Loucy (cell line): ENCODE results near the gene CSNK1G3.

Source experiments
- CTCF ChIP-seq: fragments of 200-600 bp; sonication (generic); conservative IDR thresholded peaks from 2 replicates; pipeline ENCODE4 v1.5.1; 2014; ENCODE audit warnings: mild to moderate bottlenecking, antibody characterized with exemption, low read length
- EZH2phosphoT487 ChIP-seq: fragments of 200-600 bp; IDR thresholded peaks from 2 replicates; pipeline ENCODE4 v1.6.1; 2018; ENCODE audit warnings: antibody characterized with exemption, mild to moderate bottlenecking, moderate library complexity, borderline replicate concordance

DNA sequence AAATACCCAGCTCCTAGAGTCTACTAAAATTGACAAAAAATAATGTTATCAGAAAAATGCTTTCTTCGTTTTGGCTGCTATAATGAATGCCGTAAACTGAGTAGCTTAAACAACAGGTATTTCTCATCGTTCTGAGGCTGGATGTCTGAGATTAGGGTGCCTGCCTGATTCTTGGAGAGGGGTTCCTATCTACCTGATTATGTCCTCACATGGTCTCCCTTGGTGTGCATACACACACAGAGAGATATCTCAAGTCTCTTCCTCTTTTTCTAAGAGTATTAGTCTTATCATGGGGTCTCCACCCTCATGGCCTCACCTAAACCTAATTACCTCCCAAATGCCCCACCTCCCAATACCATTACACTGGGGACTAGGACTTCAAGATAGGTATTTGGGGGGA lies 40.6 kb upstream of the CSNK1G3 start:
- TF ChIP-seq CTCF (no peak), EZH2phosphoT487 (no peak)
